NT2/D1 (cell line): ENCODE results near the gene LDLRAD4.

Experiments used
- DNase-seq: peaks from one replicate; pipeline ENCODE4 v3.0.0-alpha.2; 2011; ENCODE audit warnings: low read depth, low spot score
- H3K27me3 ChIP-seq: 2 replicates; pipeline ENCODE4 v1.6.0; 2011; ENCODE audit warnings: mild to moderate bottlenecking; ENCODE audit not compliant: insufficient read length, insufficient read depth
- H3K36me3 ChIP-seq: 2 replicates; pipeline ENCODE4 v1.6.1; 2011; ENCODE audit warnings: mild to moderate bottlenecking, low read length, mixed read lengths; ENCODE audit not compliant: insufficient read depth, insufficient read length
- H3K4me1 ChIP-seq: 2 replicates; pipeline ENCODE4 v1.5.1; 2011; ENCODE audit not compliant: insufficient read depth, insufficient read length
- H3K4me3 ChIP-seq: 2 replicates; pipeline ENCODE4 v1.5.1; 2011; ENCODE audit warnings: low read depth; ENCODE audit not compliant: insufficient read length
- H3K9ac ChIP-seq: 2 replicates; pipeline ENCODE4 v1.6.0; 2011; ENCODE audit warnings: low read depth; ENCODE audit not compliant: insufficient read length
- H3K9me3 ChIP-seq: 2 replicates; pipeline ENCODE4 v1.5.1; 2011; ENCODE audit warnings: mild to moderate bottlenecking, low read length; ENCODE audit not compliant: insufficient read depth
- SUZ12 ChIP-seq: IDR thresholded peaks from 2 replicates; pipeline ENCODE4 v1.6.1; 2011; ENCODE audit not compliant: insufficient read length, insufficient read depth; ENCODE audit errors: extremely low read depth
- YY1 ChIP-seq: IDR thresholded peaks from 2 replicates; pipeline ENCODE4 v1.6.1; 2011; ENCODE audit not compliant: insufficient read length, insufficient read depth
- ZNF274 ChIP-seq: IDR thresholded peaks from 2 replicates; pipeline ENCODE4 v1.6.1; 2011; ENCODE audit warnings: mild to moderate bottlenecking, low read depth, low read length

Gene LDLRAD4

DNA sequence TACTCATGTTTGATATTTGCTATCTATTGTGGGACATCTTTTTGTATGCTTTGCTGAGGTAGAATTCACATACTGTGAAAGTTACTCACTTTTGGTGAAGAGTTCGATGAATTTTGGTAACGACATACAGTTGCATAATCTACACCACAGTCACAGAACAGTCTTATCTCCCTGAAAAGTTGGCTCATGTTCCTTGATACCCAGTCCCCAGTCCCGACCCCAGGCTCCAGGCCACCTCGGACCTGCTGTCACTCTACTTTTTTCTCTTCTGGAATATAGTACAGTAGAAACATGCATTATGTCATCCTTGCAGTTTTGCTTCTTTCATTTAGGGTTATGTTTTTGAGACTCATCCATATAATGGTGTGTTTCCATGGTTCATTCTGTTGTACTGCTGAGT, 316.1 kb downstream of the LDLRAD4 start:
- no peak for DNase-seq
- H3K4me3 ChIP-seq: no peak overlapping the region
- H3K27me3 ChIP-seq: no peaks in the 10 kb centered on the region
- TF ChIP-seq SUZ12: no peak
- no peaks in the 10 kb centered on the region for H3K9me3 ChIP-seq
- H3K36me3 ChIP-seq: no peaks in the 10 kb centered on the region
- H3K4me1 ChIP-seq: peaks cover 3% of the 10 kb centered on the region
- no peak overlapping the region for H3K9ac ChIP-seq

DNA sequence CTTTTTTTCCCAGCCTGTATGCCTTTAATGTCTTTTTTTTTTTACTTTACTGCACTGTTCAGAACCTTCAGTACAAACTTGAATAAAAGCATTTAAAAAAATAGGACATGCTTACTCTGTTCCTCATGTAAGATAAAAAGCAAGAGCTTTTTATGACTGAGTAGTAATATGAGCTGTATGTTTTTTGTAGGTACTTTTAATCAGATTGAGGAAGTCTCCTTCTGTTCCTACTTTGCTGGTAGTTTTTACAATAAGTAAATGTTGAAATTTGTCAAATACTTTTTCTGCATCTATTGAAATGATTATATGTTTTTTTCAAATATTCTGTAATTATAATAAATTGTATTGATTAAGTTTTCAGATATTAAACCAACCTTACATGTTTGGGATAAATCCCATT, 318.0 kb downstream of the LDLRAD4 start:
- H3K27me3 ChIP-seq: no peaks in the 10 kb centered on the region
- H3K9ac ChIP-seq: no peak overlapping the region
- H3K4me3 ChIP-seq: no peak overlapping the region
- TF ChIP-seq SUZ12: no peak
- no peak for TF ChIP-seq ZNF274
- no peak for TF ChIP-seq YY1
- H3K36me3 ChIP-seq: no peaks in the 10 kb centered on the region
- H3K4me1 ChIP-seq: peaks cover 3% of the 10 kb centered on the region
- no peak for DNase-seq
- H3K9me3 ChIP-seq: no peaks in the 10 kb centered on the region

DNA sequence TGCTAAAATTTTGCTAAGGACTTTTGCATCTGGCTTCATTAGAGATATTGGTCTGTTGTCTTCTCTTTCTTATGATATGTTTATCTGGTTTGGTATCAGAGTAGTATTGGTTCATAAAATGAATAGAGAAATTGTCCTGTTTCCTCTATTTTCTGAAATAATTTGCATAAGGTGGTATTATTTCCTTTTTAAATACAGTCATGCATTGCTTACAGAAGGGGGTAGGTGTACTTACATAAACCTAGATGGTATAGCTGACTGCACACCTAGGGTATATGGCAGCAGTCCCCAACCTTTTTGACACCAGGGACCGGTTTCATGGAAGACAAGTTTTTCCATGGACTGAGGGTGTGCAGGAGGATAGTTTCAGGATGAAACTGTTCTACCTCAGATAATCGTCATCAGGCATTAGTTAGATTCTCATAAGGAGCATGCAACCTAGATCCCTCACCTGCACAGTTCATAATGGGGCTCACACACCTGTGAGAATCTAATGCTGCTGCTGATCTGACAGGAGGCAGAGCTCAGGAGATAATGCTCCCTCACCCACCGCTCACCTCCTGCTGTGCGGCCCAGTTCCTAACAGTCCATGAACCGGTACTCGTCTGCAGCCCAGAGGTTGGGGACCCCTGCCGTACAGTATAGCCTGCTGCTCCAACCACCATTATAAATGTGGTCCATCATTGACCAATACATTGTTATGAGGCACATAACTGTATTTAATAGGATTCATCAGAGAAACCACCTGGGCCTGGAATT, 318.6 kb downstream of the LDLRAD4 start:
- no peak for DNase-seq
- Histone ChIP-seq H3K4me1 (no peaks in the 10 kb centered on the region), H3K9me3 (no peaks in the 10 kb centered on the region), H3K4me3 (no peak overlapping the region), H3K27me3 (no peaks in the 10 kb centered on the region), H3K36me3 (no peaks in the 10 kb centered on the region), H3K9ac (no peak overlapping the region)
- TF ChIP-seq ZNF274 (no peak), YY1 (no peak), SUZ12 (no peak)

DNA sequence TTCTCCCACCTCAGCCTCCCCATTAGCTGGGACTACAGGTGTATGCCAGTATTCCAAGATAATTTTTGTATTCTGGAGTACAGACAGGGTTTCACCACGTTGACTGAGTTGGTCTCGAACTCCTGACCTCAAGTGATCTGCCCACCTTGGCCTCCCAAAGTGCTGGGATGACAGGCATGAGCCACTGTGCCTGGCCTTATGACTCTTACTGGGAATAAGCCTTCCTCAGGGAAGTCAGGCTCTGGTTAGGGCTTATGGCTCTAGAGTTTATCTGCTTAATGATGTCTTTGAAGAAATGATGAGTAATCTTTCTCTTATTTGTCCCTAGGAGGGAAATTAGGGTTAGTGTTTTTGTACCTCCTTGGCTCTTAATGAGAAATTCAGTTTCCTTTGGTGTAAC, 320.1 kb downstream of the LDLRAD4 start:
- no peak overlapping the region for H3K4me3 ChIP-seq
- no peaks in the 10 kb centered on the region for H3K36me3 ChIP-seq
- H3K27me3 ChIP-seq: no peaks in the 10 kb centered on the region
- no peak for DNase-seq
- no peaks in the 10 kb centered on the region for H3K4me1 ChIP-seq
- TF ChIP-seq YY1: no peak
- TF ChIP-seq SUZ12: no peak
- no peak for TF ChIP-seq ZNF274
- no peak overlapping the region for H3K9ac ChIP-seq
- no peaks in the 10 kb centered on the region for H3K9me3 ChIP-seq

DNA sequence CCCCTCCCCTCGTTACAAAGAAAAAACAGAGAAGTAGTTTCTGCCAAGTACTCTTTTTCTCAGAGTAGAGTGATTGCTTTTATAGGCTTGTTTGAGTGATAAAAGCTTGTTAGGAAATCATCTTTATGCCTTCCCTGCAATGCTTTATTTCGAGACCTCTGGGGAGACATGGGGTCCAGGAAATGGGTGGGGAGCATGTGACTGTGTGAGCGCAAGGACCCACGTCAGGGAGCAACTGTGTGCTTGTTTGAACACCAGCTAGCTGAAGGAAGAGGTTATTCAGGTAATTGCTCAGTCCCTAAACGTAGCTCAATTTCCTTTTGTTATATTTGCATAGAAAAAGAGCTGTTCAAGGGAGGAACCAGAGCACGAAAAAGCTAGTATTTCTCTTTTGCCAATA, 320.5 kb downstream of the LDLRAD4 start:
- Histone ChIP-seq H3K27me3 (no peaks in the 10 kb centered on the region), H3K4me3 (no peak overlapping the region), H3K9ac (no peak overlapping the region), H3K9me3 (no peaks in the 10 kb centered on the region), H3K36me3 (no peaks in the 10 kb centered on the region), H3K4me1 (peaks cover 2% of the 10 kb centered on the region)
- no peak for TF ChIP-seq ZNF274
- no peak for TF ChIP-seq YY1
- no peak for TF ChIP-seq SUZ12
- no peak for DNase-seq

DNA sequence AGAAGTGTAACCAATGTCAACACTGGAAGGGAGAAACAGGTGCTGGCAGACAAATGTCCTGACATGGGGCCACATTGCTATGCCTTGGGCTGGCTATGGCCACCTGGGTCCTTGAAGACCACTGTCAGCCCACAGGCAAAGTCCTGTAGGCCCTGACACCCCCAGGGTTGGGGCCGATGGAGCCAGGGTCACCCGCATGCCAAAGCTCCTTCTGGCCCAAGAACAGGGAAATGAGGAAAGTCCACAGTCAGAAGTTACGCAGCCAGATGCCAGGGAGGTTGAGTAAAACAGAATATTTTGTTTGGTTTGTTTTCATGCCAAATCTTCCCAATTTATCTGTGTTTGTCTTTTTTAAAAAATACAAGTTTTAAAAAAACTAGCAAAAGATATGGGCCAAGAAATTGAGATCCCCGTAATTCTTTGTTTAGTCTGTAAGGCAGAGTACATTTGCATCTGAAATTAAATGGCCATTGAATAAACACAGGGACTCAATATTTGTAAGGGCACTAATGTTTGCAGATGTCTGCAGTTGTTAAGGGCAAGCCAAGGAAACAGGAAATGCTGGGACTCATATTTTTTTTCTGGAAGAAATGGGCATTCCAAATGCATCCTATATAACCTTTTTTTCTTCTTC, 321.4 kb downstream of the LDLRAD4 start:
- Histone ChIP-seq H3K36me3 (no peaks in the 10 kb centered on the region), H3K9ac (no peak overlapping the region), H3K4me1 (peaks cover 2% of the 10 kb centered on the region), H3K27me3 (no peaks in the 10 kb centered on the region), H3K4me3 (no peak overlapping the region), H3K9me3 (no peaks in the 10 kb centered on the region)
- TF ChIP-seq SUZ12 (no peak), ZNF274 (no peak), YY1 (no peak)
- DNase-seq: no peak

DNA sequence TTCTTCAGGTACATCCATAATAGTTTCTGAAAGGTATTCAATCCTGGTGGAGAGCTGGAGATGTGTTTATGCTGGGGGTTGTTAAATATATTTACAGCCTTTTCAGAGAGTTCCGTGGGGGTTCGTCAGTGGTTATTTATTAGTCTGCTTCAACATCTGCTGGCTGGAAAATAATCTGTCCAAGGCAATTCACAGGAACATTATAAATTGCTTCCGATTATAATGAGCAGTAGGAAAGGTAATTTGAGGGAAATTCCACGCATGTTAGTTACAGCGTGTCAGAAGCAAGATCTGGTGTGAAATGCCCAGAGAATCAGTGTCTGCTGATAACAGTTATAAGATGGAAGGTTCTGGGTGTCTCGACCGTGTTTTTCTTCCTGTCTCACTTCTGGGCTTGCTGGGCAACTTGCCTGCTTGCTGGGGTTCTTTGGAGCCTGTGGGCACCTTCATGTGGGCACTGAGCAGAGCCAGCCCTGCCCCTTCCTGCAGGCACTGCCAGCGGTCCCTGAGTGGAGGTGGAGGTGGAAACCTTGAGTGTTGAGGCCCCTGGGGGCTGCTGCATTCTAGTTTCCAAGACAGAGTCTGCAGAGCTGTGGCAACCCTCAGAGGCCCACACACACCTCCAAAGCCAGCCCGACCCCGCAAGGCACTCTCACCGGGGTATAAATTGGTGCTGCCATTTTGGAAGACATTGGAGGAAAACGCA, 322.1 kb downstream of the LDLRAD4 start:
- Histone ChIP-seq H3K4me3 (no peak overlapping the region), H3K36me3 (no peaks in the 10 kb centered on the region), H3K9me3 (no peaks in the 10 kb centered on the region), H3K4me1 (peaks cover 2% of the 10 kb centered on the region), H3K9ac (no peak overlapping the region), H3K27me3 (no peaks in the 10 kb centered on the region)
- no peak for DNase-seq
- no peak for TF ChIP-seq SUZ12
- TF ChIP-seq YY1: no peak
- no peak for TF ChIP-seq ZNF274
